ENCODE data around the gene TMTC1. TPM values are rescaled to one million over a fixed set of nuclear protein-coding genes. Genes with fewer than 3 reads are reported as not detected.

Gene TMTC1
- total and polyA plus RNA-seq, 12 donors = 5.1 to 82.2 (median 41.8) TPM

DNA sequence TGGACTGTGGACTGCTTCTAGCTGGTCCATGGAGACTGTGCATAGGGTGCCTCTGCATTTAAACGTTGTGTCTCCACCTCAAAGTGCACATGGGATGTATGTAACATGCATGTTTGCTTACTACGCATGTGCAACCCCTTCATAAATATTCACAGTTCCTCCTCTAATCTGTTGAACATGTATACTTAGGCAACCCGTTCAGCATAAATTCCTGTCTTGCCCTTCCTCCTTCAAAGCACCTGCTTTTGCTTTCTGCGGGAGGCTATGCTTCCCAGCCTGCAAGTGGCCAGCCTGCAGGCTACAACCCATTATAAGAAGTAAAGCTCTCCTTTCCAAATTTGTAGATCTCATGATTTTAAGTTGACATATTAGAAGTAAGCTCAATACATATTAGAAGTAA, 253.3 kb downstream of the TMTC1 start:
- H3K4me3 ChIP-seq = no peak overlapping the region
- peaks cover 5 to 13% of the 10 kb centered on the region in 2 donors for H3K4me1 ChIP-seq (replicated peaks in 1 of 2)
- DNase-seq = no peak
- H3K27me3 ChIP-seq = no peaks in the 10 kb centered on the region
- WGBS, 4 donors = 89 to 94% (median 92%) methylated on average over 4 of the region's 4 CpGs
- TF ChIP-seq POLR2A (IDR thresholded peaks at IDR 0.05) = no peak
- TF ChIP-seq, protein P1, sequence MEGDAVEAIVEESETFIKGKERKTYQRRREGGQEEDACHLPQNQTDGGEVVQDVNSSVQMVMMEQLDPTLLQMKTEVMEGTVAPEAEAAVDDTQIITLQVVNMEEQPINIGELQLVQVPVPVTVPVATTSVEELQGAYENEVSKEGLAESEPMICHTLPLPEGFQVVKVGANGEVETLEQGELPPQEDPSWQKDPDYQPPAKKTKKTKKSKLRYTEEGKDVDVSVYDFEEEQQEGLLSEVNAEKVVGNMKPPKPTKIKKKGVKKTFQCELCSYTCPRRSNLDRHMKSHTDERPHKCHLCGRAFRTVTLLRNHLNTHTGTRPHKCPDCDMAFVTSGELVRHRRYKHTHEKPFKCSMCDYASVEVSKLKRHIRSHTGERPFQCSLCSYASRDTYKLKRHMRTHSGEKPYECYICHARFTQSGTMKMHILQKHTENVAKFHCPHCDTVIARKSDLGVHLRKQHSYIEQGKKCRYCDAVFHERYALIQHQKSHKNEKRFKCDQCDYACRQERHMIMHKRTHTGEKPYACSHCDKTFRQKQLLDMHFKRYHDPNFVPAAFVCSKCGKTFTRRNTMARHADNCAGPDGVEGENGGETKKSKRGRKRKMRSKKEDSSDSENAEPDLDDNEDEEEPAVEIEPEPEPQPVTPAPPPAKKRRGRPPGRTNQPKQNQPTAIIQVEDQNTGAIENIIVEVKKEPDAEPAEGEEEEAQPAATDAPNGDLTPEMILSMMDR (IDR thresholded peaks at IDR 0.05) = no peak
- H3K27ac ChIP-seq = no peak overlapping the region
- intact Hi-C loops (cut with DNase I) = no loop called here
- no peaks in the 10 kb centered on the region for H3K36me3 ChIP-seq (replicated peaks in 1 of 2)
- H3K9me3 ChIP-seq (replicated peaks in 1 of 3) = no peaks in the 10 kb centered on the region

DNA sequence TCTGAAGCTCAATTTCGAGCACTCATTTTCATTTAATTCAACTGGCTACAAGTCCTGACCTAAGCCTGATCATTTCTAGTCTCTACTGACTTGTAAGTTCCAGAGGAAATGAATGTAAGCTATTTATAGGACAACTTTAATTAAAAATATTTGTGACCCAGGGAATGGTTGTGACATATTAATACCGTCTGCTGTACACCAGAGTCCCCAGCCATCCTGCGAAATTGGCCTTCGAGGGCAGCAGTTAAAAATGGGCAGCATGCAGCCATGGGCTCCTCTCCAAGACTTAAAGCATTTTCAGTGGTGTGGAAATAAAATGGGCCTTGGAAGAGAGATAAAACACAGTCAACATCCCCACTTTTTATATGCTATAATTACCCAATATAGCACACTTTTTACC, 255.6 kb downstream of the TMTC1 start:
- no peak overlapping the region for H3K4me3 ChIP-seq
- TF ChIP-seq, protein P1 (IDR thresholded peaks at IDR 0.05) = no peak
- intact Hi-C loops (cut with DNase I) = no loop called here
- no peaks in the 10 kb centered on the region for H3K27me3 ChIP-seq
- WGBS, 4 donors = 28 to 48% (median 33%) methylated on average over 4 of the region's 4 CpGs
- no peaks in the 10 kb centered on the region for H3K36me3 ChIP-seq (replicated peaks in 1 of 2)
- peaks cover 5 to 13% of the 10 kb centered on the region in 2 donors for H3K4me1 ChIP-seq (replicated peaks in 1 of 2)
- H3K9me3 ChIP-seq (replicated peaks in 1 of 3) = no peaks in the 10 kb centered on the region
- peak overlapping the region in 1 of 5 donors; percentile 3 for H3K27ac ChIP-seq
- DNase-seq = peak; percentile 25 to 67 (median 52)

DNA sequence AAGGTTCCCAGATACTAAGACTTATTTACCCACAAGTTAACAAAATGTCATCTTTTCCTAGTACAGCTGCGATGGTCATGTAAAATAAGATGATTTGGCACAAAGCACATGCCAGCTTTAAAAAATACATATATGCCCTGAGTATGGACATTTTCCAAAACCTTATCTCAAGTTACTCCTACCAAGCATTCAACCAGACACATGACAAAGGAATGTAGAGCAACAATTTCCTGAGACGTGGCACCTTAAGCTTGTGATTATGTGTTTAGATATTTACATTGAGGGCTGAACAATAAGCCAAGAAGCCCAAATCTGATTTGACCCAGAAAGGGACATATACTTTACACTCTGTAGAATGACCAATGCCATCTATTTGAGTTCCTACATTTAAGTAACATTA, 261.8 kb downstream of the TMTC1 start:
- intact Hi-C loops (cut with DNase I) = no loop called here
- Histone ChIP-seq H3K4me3 (no peak overlapping the region), H3K4me1 (replicated peaks in 1 of 2) (no peaks in the 10 kb centered on the region), H3K9me3 (replicated peaks in 1 of 3) (no peaks in the 10 kb centered on the region), H3K36me3 (replicated peaks in 1 of 2) (peaks cover 0 to 6% of the 10 kb centered on the region in 2 donors), H3K27me3 (no peaks in the 10 kb centered on the region), H3K27ac (no peak overlapping the region)
- DNase-seq = no peak
- TF ChIP-seq POLR2A (IDR thresholded peaks at IDR 0.05) = no peak
- TF ChIP-seq, protein P1 (IDR thresholded peaks at IDR 0.05) = no peak
- WGBS, 4 donors = 83 to 96% (median 87%) methylated on average over 2 of the region's 2 CpGs

DNA sequence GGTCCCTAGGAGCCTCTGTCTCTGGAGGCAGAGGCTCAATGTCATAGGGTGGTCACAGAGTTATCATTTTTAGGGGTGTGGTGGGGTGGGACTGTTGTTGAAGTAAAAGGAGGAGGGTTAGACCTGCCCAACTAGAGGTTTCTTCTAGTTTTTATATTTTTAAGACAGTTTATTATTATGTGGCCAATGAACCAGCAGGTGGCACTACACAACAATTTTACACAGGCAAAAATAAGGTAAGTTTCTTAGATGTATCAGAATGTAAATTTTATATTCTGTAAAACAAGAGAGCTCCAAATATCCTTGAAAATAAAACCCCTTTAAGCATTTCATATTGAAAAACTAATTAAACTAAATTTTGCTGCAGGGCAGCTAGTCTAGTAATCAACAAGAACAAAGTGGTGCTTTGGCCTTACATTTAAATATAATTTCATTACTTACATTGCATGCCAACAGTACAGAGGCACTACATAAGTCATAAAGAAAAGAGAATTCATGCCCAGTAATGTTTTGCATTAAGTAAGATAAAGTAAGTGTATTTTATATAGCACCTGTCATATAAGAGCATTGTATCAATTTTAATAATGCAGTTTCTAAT, 264.1 kb downstream of the TMTC1 start:
- H3K27ac ChIP-seq = no peak overlapping the region
- H3K9me3 ChIP-seq (replicated peaks in 1 of 3) = no peaks in the 10 kb centered on the region
- peak in 4 of 7 donors; percentile 15 to 44 (median 31) for DNase-seq
- no peaks in the 10 kb centered on the region for H3K27me3 ChIP-seq
- no peak overlapping the region for H3K4me3 ChIP-seq
- intact Hi-C loops (cut with DNase I) = no loop called here
- TF ChIP-seq, protein P1 (IDR thresholded peaks at IDR 0.05) = peak; percentile 43 to 65 (median 57)
- TF ChIP-seq POLR2A (IDR thresholded peaks at IDR 0.05) = no peak
- H3K4me1 ChIP-seq (replicated peaks in 1 of 2) = peaks cover 0 to 5% of the 10 kb centered on the region in 2 donors
- peaks cover 0 to 6% of the 10 kb centered on the region in 2 donors for H3K36me3 ChIP-seq (replicated peaks in 1 of 2)
